Upper lobe of left lung (tissue), 4 donors: Measurements from ENCODE around the gene PRPF8.

ENCODE experiments used
- CTCF ChIP-seq, 6 experiments: fragments of 450-650 bp in 4 of 6; fragments of 200-600 bp in 2 of 6; sonication (generic) in 2 of 6; IDR thresholded peaks; one replicate each; pipeline ENCODE4 v1.5.1; 2016 to 2019; ENCODE audit warnings: antibody characterized with exemption in 6 of 6
- EP300 ChIP-seq, 4 donors: sonication (generic); formaldehyde crosslinking; IDR thresholded peaks; one replicate each; pipeline ENCODE4 v1.5.1; 2017; ENCODE audit warnings: antibody characterized with exemption in 4 of 4, control low read depth in 2 of 4
- POLR2A ChIP-seq, 4 donors: fragments of 450-650 bp; IDR thresholded peaks; one replicate each; pipeline ENCODE4 v1.5.1; 2016 to 2017; ENCODE audit warnings: antibody characterized with exemption in 4 of 4, mild to moderate bottlenecking in 2 of 4
- POLR2AphosphoS5 ChIP-seq, 2 donors: sonication (generic); formaldehyde crosslinking; IDR thresholded peaks; one replicate each; pipeline ENCODE4 v1.5.1; 2017; ENCODE audit warnings: antibody characterized with exemption in 2 of 2

GRCh38 chr17:1645207-1646171 is 39.2 kb downstream of the PRPF8 start, which contains the start of gene SCARF1:
- TF ChIP-seq CTCF (IDR thresholded peaks at IDR 0.05) (peak in 1 of 6 experiments; percentile 13), POLR2A (IDR thresholded peaks at IDR 0.05) (peak in 1 of 4 donors; percentile 64), EP300 (IDR thresholded peaks at IDR 0.05) (no peak), POLR2AphosphoS5 (IDR thresholded peaks at IDR 0.05) (peak; percentile 54 to 64)
